K562 (cell line): Measurements from ENCODE around the gene USP17L30. TPM values are rescaled to one million over a fixed set of nuclear protein-coding genes. Genes with fewer than 3 reads are reported as not detected.

Experiments used
- ATAC-seq: fragments of 200-7000 bp; cut with Tn5 transposase; 3 replicates; pipeline ENCODE4 v1.9.1; 2020; ENCODE audit warnings: moderate library complexity
- BruUV-seq: library from RNA; stranded (reverse); fragments of 400-500 nt; replicated peaks from 2 replicates; lab custom pipeline; 2021; lab: Mats Ljungman, UMichigan
- CTCF ChIA-PET: fragments of 300-600 bp; formaldehyde crosslinking; extraction: SDS; loops from one replicate; lab custom pipeline; 2021; ENCODE audit warnings: low intra/inter-chr PET ratio; lab: Yijun Ruan, JAX
- POLR2A ChIA-PET: fragments of 300-600, 350-650 bp; sonication (Branson Sonifier 250); formaldehyde crosslinking; extraction: SDS; loops from one replicate; lab custom pipeline; 2021; ENCODE audit warnings: antibody characterized with exemption, inconsistent platforms; lab: Yijun Ruan, JAX
- DNase-seq, 4 experiments: peaks; one replicate each; pipeline versions ENCODE4 v3.0.0 to v3.0.0-alpha.2; 2011 to 2018; ENCODE audit warnings: low spot score in 3 of 4, mixed read lengths in 3 of 4; ENCODE audit errors: extremely low read depth in 1 of 4
- FAIRE-seq: peaks from 2 replicates; lab custom pipeline; 2011; peaks lifted over from hg19 to GRCh38; lab: Jason Lieb, UNC
- H2AFZ ChIP-seq: 2 replicates; pipeline ENCODE4 v1.6.0; 2011; ENCODE audit warnings: low read depth, low read length, control low read depth, inconsistent platforms
- H3K27ac ChIP-seq: fragments of 200-600 bp; 3 replicates; pipeline ENCODE4 v1.8.0; 2011; ENCODE audit warnings: low read depth, mild to moderate bottlenecking, control low read depth, inconsistent platforms, low read length, moderate library complexity, mixed read lengths; ENCODE audit errors: extremely low read depth
- H3K27me3 ChIP-seq, 2 experiments: fragments of 300-600 bp in 1 of 2; 2 replicates in 1 of 2; 3 replicates in 1 of 2; pipeline versions ENCODE4 v1.6.0 to v1.8.0; 2011; ENCODE audit warnings: inconsistent platforms in 2 of 2, low read length in 2 of 2, mild to moderate bottlenecking in 1 of 2, mixed read lengths in 1 of 2, moderate library complexity in 1 of 2; ENCODE audit not compliant: control insufficient read depth in 2 of 2, insufficient read depth in 2 of 2
- H3K36me3 ChIP-seq: fragments of 300-600 bp; 3 replicates; pipeline ENCODE4 v1.8.0; 2011; ENCODE audit warnings: mild to moderate bottlenecking, low read length, inconsistent platforms; ENCODE audit not compliant: control insufficient read depth, insufficient read depth
- H3K4me1 ChIP-seq, 2 experiments: fragments of 200-600 bp in 1 of 2; replicated peaks in 1 of 2; 2 replicates in 1 of 2; 3 replicates in 1 of 2; pipeline versions ENCODE4 v1.5.1 to v1.8.0; 2011; ENCODE audit warnings: inconsistent platforms in 2 of 2, low read length in 2 of 2, mild to moderate bottlenecking in 1 of 2, mixed read lengths in 1 of 2, moderate library complexity in 1 of 2; ENCODE audit not compliant: control insufficient read depth in 2 of 2, insufficient read depth in 2 of 2
- H3K4me2 ChIP-seq: 2 replicates; pipeline ENCODE4 v1.6.1; 2011; ENCODE audit warnings: low read length, control low read depth, inconsistent platforms, mixed read lengths; ENCODE audit not compliant: insufficient read depth
- H3K4me3 ChIP-seq: fragments of 200-600 bp; sonication (generic), shearing (Covaris generic); 2 replicates; pipeline ENCODE4 v1.5.1; 2016; ENCODE audit warnings: control low read depth, inconsistent platforms
- H3K79me2 ChIP-seq: fragments of 200-600 bp; 3 replicates; pipeline ENCODE4 v1.8.0; 2011; ENCODE audit warnings: low read length, inconsistent platforms; ENCODE audit not compliant: control insufficient read depth, insufficient read depth
- H3K9ac ChIP-seq, 2 experiments: 2 replicates each; pipeline versions ENCODE4 v1.6.0 to v1.6.1; 2011; ENCODE audit warnings: low read depth in 2 of 2, low read length in 2 of 2, control low read depth in 1 of 2, inconsistent platforms in 1 of 2, mild to moderate bottlenecking in 1 of 2, mixed read lengths in 1 of 2; ENCODE audit not compliant: insufficient read depth in 1 of 2
- H3K9me1 ChIP-seq: one replicate; pipeline ENCODE4 v1.6.0; 2011; ENCODE audit warnings: inconsistent platforms, mild to moderate bottlenecking, low read length, moderate library complexity; ENCODE audit not compliant: control insufficient read depth, insufficient read depth
- H3K9me3 ChIP-seq: replicated peaks from 2 replicates; pipeline ENCODE4 v1.5.1; 2011; ENCODE audit warnings: low read depth, low read length, inconsistent platforms; ENCODE audit not compliant: control insufficient read depth, insufficient read depth
- H4K20me1 ChIP-seq: replicated peaks from 2 replicates; pipeline ENCODE4 v1.6.1; 2011; ENCODE audit warnings: low read length, inconsistent platforms, mixed read lengths; ENCODE audit not compliant: control insufficient read depth, insufficient read depth
- BDP1 ChIP-seq: IDR thresholded peaks from 3 replicates; pipeline ENCODE4 v1.6.1; 2011; ENCODE audit not compliant: insufficient read length, insufficient read depth
- CBX8 ChIP-seq: fragments of 200-600 bp; sonication (generic); IDR thresholded peaks from 2 replicates; pipeline ENCODE4 v1.6.1; 2012; ENCODE audit warnings: borderline replicate concordance, mixed run types, low read depth, mild to moderate bottlenecking, moderate library complexity, mixed read lengths, low read length, control low read depth, inconsistent platforms; ENCODE audit not compliant: poor library complexity, severe bottlenecking; ENCODE audit errors: extremely low read depth
- DIDO1 ChIP-seq: fragments of 450-650 bp; IDR thresholded peaks from 2 replicates; pipeline ENCODE4 v1.6.1; 2016; ENCODE audit warnings: low read depth, missing biosample characterization, missing genetic modification characterization
- ETV1 ChIP-seq: fragments of 450-650 bp; conservative IDR thresholded peaks from 2 replicates; pipeline ENCODE4 v1.6.1; 2016; ENCODE audit warnings: missing genetic modification characterization, control low read depth, low read depth, missing compliant biosample characterization
- KAT7 ChIP-seq: sonication (generic); formaldehyde crosslinking; IDR thresholded peaks from 2 replicates; pipeline ENCODE4 v1.8.0; 2022; ENCODE audit warnings: missing genetic modification reagents, mild to moderate bottlenecking, borderline replicate concordance
- PHF8 ChIP-seq: fragments of 200-600 bp; sonication (generic); IDR thresholded peaks from 2 replicates; pipeline ENCODE4 v1.6.1; 2012; ENCODE audit warnings: mixed run types, mild to moderate bottlenecking, inconsistent platforms, low read length, moderate library complexity, borderline replicate concordance
- ZKSCAN1 ChIP-seq: fragments of 150-350 bp; IDR thresholded peaks from 2 replicates; pipeline ENCODE4 v1.6.1; 2016; ENCODE audit warnings: low read depth, low read length
- ZNF12 ChIP-seq: sonication (generic); formaldehyde crosslinking; IDR thresholded peaks from 2 replicates; pipeline ENCODE4 v1.4.0; 2020; ENCODE audit warnings: mild to moderate bottlenecking, missing genetic modification reagents
- ZNF384 ChIP-seq: IDR thresholded peaks from 2 replicates; pipeline ENCODE4 v1.6.1; 2012; ENCODE audit warnings: low read depth, low read length, improper control_type of control experiment
- WGBS: fragments of 100-300 bp; shearing (Covaris generic); methylation state at CpG from one replicate; pipeline ENCODE4 v1.1.6; 2016; ENCODE audit warnings: low coverage, mixed read lengths; ENCODE audit not compliant: insufficient coverage; ENCODE audit errors: missing lambda C conversion rate; 5-methylcytosine and 5-hydroxymethylcytosine counted together
- in situ Hi-C: fragments of 300-500 bp; cut with MboI; formaldehyde crosslinking; loops from 4 replicates; pipeline ENCODE4 v1.15.0; 2018; ENCODE audit warnings: inconsistent platforms, mixed read lengths
- intact Hi-C: fragments of 100-400 bp; cut with micrococcal nuclease; formaldehyde crosslinking; loops from 2 replicates; pipeline ENCODE4 v1.14.2; 2022
- polyA plus RNA-seq, 8 experiments: library from polyadenylated mRNA; depleted of rRNA in 4 of 8; stranded (reverse) in 5 of 8; unstranded in 3 of 8; fragments of >200 nt; fragmentation: Nextera tagmentation in 2 of 8; fragmentation: Illumina TruSeq in 1 of 8; extraction: Ambion mirVana in 2 of 8; extraction: Trizol in 1 of 8; gene quantifications; 2 replicates each; pipeline versions ENCODE4 v1.2.1 to v1.2.3, GENCODE V29; 2011 to 2014; ENCODE audit warnings: inconsistent platforms in 1 of 8, missing spikeins in 1 of 8
- total RNA-seq, 7 experiments: library from RNA; depleted of rRNA in 6 of 7; stranded (reverse); fragments of >200 nt in 6 of 7; fragmentation: Illumina TruSeq in 2 of 7; extraction: Trizol in 2 of 7; gene quantifications; 2 replicates each; pipeline versions ENCODE4 v1.2.1 to v1.2.3, GENCODE V29; 2011 to 2021; ENCODE audit warnings: low replicate concordance in 1 of 7
- TF ChIP-seq, protein P1 (sequence below): fragments of 450-650 bp; conservative IDR thresholded peaks from 2 replicates; pipeline ENCODE4 v1.6.1; 2016; ENCODE audit warnings: missing genetic modification characterization, low read depth, mild to moderate bottlenecking, missing compliant biosample characterization, moderate library complexity
- TF ChIP-seq, protein P2 (sequence below): conservative IDR thresholded peaks from 2 replicates; pipeline ENCODE4 v1.6.1; 2011; ENCODE audit warnings: low read depth, mild to moderate bottlenecking, low read length; ENCODE audit not compliant: control insufficient read depth
- TF ChIP-seq, protein P3 (sequence below): fragments of 450-650 bp; formaldehyde crosslinking; conservative IDR thresholded peaks from 2 replicates; pipeline ENCODE4 v1.4.0; 2022; ENCODE audit warnings: mild to moderate bottlenecking, missing genetic modification characterization
- TF ChIP-seq, protein P4 (sequence below): fragments of 250-450 bp; sonication (Bioruptor Pico); IDR thresholded peaks from 2 replicates; pipeline ENCODE4 v1.5.0; 2022; ENCODE audit warnings: mild to moderate bottlenecking
- TF ChIP-seq, protein P5 (sequence below): fragments of 450-650 bp; IDR thresholded peaks from 2 replicates; pipeline ENCODE4 v1.7.1; 2018; ENCODE audit warnings: mild to moderate bottlenecking, low read depth; ENCODE audit not compliant: partially characterized antibody

The USP17L30 gene
- total and polyA plus RNA-seq, 9 of the 15 experiments (the other 6 are each of a cell fraction or from before 2014, with no cell fraction given): not detected

DNA sequence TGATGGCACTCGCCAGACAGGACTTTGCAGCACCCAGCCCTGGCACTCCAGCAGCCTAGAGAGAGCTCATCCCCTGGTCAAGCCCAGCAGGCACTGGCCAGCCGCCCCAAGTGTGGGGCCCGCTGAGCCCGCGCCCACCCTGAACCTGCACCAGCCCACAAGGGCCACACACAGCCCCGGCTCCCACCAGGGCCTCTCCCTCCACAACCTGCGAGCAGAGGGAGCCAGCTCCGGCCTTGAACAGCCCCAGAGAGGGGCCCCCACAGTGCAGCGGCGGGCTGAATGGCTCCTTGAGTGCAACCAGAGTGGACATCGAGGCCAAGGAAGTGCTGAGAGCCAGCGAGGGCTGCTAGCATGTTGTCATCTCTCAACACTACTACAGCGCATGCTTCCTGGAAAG lies 46.9 kb downstream of the USP17L30 start:
- Histone ChIP-seq H3K9me1 (no peaks in the 10 kb centered on the region), H3K9ac (no peak overlapping the region), H3K9me3 (no peaks in the 10 kb centered on the region), H3K36me3 (no peaks in the 10 kb centered on the region), H4K20me1 (no peaks in the 10 kb centered on the region), H3K4me1 (no peaks in the 10 kb centered on the region), H3K79me2 (no peaks in the 10 kb centered on the region), H2AFZ (no peak overlapping the region), H3K27me3 (no peaks in the 10 kb centered on the region), H3K4me2 (no peak overlapping the region), H3K4me3 (no peak overlapping the region), H3K27ac (no peak overlapping the region)
- BruUV-seq: no TSS peak
- intact Hi-C loops: no loop called here
- in situ Hi-C loops: no loop called here
- ATAC-seq (no peak), DNase-seq (no peak), FAIRE-seq (no peak)
- ChIA-PET CTCF (no interaction called here), POLR2A (no interaction called here)
- WGBS: 10% methylated on average over 9 of the region's 13 CpGs
- TF ChIP-seq CBX8 (no peak), PHF8 (no peak), BDP1 (no peak), ZNF384 (no peak), ZKSCAN1 (no peak), KAT7 (no peak), ETV1 (tag) (no peak), DIDO1 (tag) (no peak), ZNF12 (no peak)
- TF ChIP-seq, protein P1, sequence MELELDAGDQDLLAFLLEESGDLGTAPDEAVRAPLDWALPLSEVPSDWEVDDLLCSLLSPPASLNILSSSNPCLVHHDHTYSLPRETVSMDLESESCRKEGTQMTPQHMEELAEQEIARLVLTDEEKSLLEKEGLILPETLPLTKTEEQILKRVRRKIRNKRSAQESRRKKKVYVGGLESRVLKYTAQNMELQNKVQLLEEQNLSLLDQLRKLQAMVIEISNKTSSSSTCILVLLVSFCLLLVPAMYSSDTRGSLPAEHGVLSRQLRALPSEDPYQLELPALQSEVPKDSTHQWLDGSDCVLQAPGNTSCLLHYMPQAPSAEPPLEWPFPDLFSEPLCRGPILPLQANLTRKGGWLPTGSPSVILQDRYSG: no peak
- TF ChIP-seq, protein P2, sequence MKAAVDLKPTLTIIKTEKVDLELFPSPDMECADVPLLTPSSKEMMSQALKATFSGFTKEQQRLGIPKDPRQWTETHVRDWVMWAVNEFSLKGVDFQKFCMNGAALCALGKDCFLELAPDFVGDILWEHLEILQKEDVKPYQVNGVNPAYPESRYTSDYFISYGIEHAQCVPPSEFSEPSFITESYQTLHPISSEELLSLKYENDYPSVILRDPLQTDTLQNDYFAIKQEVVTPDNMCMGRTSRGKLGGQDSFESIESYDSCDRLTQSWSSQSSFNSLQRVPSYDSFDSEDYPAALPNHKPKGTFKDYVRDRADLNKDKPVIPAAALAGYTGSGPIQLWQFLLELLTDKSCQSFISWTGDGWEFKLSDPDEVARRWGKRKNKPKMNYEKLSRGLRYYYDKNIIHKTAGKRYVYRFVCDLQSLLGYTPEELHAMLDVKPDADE: no peak
- TF ChIP-seq, protein P3, sequence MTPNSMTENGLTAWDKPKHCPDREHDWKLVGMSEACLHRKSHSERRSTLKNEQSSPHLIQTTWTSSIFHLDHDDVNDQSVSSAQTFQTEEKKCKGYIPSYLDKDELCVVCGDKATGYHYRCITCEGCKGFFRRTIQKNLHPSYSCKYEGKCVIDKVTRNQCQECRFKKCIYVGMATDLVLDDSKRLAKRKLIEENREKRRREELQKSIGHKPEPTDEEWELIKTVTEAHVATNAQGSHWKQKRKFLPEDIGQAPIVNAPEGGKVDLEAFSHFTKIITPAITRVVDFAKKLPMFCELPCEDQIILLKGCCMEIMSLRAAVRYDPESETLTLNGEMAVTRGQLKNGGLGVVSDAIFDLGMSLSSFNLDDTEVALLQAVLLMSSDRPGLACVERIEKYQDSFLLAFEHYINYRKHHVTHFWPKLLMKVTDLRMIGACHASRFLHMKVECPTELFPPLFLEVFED: no peak
- TF ChIP-seq, protein P4, sequence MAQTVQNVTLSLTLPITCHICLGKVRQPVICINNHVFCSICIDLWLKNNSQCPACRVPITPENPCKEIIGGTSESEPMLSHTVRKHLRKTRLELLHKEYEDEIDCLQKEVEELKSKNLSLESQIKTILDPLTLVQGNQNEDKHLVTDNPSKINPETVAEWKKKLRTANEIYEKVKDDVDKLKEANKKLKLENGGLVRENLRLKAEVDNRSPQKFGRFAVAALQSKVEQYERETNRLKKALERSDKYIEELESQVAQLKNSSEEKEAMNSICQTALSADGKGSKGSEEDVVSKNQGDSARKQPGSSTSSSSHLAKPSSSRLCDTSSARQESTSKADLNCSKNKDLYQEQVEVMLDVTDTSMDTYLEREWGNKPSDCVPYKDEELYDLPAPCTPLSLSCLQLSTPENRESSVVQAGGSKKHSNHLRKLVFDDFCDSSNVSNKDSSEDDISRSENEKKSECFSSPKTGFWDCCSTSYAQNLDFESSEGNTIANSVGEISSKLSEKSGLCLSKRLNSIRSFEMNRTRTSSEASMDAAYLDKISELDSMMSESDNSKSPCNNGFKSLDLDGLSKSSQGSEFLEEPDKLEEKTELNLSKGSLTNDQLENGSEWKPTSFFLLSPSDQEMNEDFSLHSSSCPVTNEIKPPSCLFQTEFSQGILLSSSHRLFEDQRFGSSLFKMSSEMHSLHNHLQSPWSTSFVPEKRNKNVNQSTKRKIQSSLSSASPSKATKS: no peak
- TF ChIP-seq, protein P5, sequence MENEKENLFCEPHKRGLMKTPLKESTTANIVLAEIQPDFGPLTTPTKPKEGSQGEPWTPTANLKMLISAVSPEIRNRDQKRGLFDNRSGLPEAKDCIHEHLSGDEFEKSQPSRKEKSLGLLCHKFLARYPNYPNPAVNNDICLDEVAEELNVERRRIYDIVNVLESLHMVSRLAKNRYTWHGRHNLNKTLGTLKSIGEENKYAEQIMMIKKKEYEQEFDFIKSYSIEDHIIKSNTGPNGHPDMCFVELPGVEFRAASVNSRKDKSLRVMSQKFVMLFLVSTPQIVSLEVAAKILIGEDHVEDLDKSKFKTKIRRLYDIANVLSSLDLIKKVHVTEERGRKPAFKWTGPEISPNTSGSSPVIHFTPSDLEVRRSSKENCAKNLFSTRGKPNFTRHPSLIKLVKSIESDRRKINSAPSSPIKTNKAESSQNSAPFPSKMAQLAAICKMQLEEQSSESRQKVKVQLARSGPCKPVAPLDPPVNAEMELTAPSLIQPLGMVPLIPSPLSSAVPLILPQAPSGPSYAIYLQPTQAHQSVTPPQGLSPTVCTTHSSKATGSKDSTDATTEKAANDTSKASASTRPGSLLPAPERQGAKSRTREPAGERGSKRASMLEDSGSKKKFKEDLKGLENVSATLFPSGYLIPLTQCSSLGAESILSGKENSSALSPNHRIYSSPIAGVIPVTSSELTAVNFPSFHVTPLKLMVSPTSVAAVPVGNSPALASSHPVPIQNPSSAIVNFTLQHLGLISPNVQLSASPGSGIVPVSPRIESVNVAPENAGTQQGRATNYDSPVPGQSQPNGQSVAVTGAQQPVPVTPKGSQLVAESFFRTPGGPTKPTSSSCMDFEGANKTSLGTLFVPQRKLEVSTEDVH: no peak
